ES-I3 (cell line): ENCODE results near the gene APBA3.

Source experiments
- H3K36me3 ChIP-seq: 2 replicates; pipeline ENCODE4 v1.6.1; 2013; ENCODE audit warnings: mild to moderate bottlenecking, low read length, control low read depth, moderate library complexity; ENCODE audit not compliant: insufficient read depth
- H3K4me1 ChIP-seq: 2 replicates; pipeline ENCODE4 v1.6.1; 2013; ENCODE audit warnings: mild to moderate bottlenecking, control low read depth, low read length; ENCODE audit not compliant: insufficient read depth
- H3K9ac ChIP-seq: 2 replicates; pipeline ENCODE4 v1.6.1; 2013; ENCODE audit warnings: low read depth, mild to moderate bottlenecking, low read length, moderate library complexity
- H3K9me3 ChIP-seq: 2 replicates; pipeline ENCODE4 v1.6.1; 2013; ENCODE audit warnings: mild to moderate bottlenecking, low read length, moderate library complexity; ENCODE audit not compliant: control insufficient read depth, insufficient read depth

Gene APBA3

GRCh38 chr19:3781603-3782002 is 20.1 kb upstream of the APBA3 start:
- H3K36me3 ChIP-seq, result peaks cover 4% of the 10 kb centered on the region; the same call in 1 of the 2 replicates
- H3K9me3 ChIP-seq, result peaks cover 15% of the 10 kb centered on the region

GRCh38 chr19:3780786-3781304 is 19.4 kb upstream of the APBA3 start:
- Histone ChIP-seq H3K4me1 (no peaks in the 10 kb centered on the region), H3K36me3 (peaks cover 4% of the 10 kb centered on the region; the same call in 1 of the 2 replicates), H3K9me3 (peaks cover 15% of the 10 kb centered on the region), H3K9ac (no peak overlapping the region)

More at GRCh38 chr19:3781603-3782002, 20.1 kb upstream of the APBA3 start:
- no peaks in the 10 kb centered on the region for H3K4me1 ChIP-seq
- no peak overlapping the region for H3K9ac ChIP-seq

- Histone ChIP-seq H3K9ac (no peak overlapping the region), H3K36me3 (peaks cover 4% of the 10 kb centered on the region; the same call in 1 of the 2 replicates), H3K9me3 (peaks cover 15% of the 10 kb centered on the region), H3K4me1 (no peaks in the 10 kb centered on the region)
These were observed 17.6 kb upstream of the APBA3 start for GRCh38 chr19:3778899-3779723.

- Histone ChIP-seq H3K4me1 (no peaks in the 10 kb centered on the region), H3K9ac (no peak overlapping the region)
These were observed 16.8 kb upstream of the APBA3 start for GRCh38 chr19:3778104-3778867.

GRCh38 chr19:3776479-3777040 is 15.1 kb upstream of the APBA3 start:
- no peaks in the 10 kb centered on the region for H3K4me1 ChIP-seq
- peaks cover 7% of the 10 kb centered on the region; the same call in 1 of the 2 replicates for H3K9me3 ChIP-seq
- no peak overlapping the region for H3K9ac ChIP-seq
- H3K36me3 ChIP-seq, result no peaks in the 10 kb centered on the region; the same call in 1 of the 2 replicates

More at GRCh38 chr19:3778104-3778867, 16.8 kb upstream of the APBA3 start:
- Histone ChIP-seq H3K36me3 (peaks cover 4% of the 10 kb centered on the region; the same call in 1 of the 2 replicates), H3K9me3 (peaks cover 15% of the 10 kb centered on the region)

- Histone ChIP-seq H3K9ac (no peak overlapping the region), H3K9me3 (peaks cover 1% of the 10 kb centered on the region; the same call in 1 of the 2 replicates), H3K36me3 (no peaks in the 10 kb centered on the region), H3K4me1 (no peaks in the 10 kb centered on the region)
These were observed 14.3 kb upstream of the APBA3 start for GRCh38 chr19:3775831-3776230.

- Histone ChIP-seq H3K4me1 (no peaks in the 10 kb centered on the region), H3K9me3 (no peaks in the 10 kb centered on the region), H3K9ac (no peak overlapping the region), H3K36me3 (no peaks in the 10 kb centered on the region)
These were observed 13.9 kb upstream of the APBA3 start for GRCh38 chr19:3775374-3775711.

GRCh38 chr19:3774621-3775373 is 13.3 kb upstream of the APBA3 start:
- H3K9ac ChIP-seq, result no peak overlapping the region
- H3K4me1 ChIP-seq, result no peaks in the 10 kb centered on the region
- no peaks in the 10 kb centered on the region for H3K9me3 ChIP-seq
- H3K36me3 ChIP-seq, result no peaks in the 10 kb centered on the region

GRCh38 chr19:3773814-3774515 is 12.5 kb upstream of the APBA3 start:
- Histone ChIP-seq H3K4me1 (no peaks in the 10 kb centered on the region), H3K9ac (no peak overlapping the region), H3K36me3 (no peaks in the 10 kb centered on the region), H3K9me3 (no peaks in the 10 kb centered on the region)

GRCh38 chr19:3771906-3772455 is 10.5 kb upstream of the APBA3 start, which contains the start of gene RAX2:
TSS of gene RAX2 (minus strand) at chr19:3772228. CDS start at chr19:3771742, 486 bp downstream.
- H3K4me1 ChIP-seq, result no peaks in the 10 kb centered on the region
- no peaks in the 10 kb centered on the region for H3K9me3 ChIP-seq
- no peak within 1 kb of the TSS for H3K9ac ChIP-seq
- H3K36me3 ChIP-seq, result no peaks in the 10 kb centered on the region

GRCh38 chr19:3771000-3771905 is 9.8 kb upstream of the APBA3 start:
- no peaks in the 10 kb centered on the region for H3K4me1 ChIP-seq
- H3K36me3 ChIP-seq, result no peaks in the 10 kb centered on the region
- H3K9ac ChIP-seq, result no peak overlapping the region
- no peaks in the 10 kb centered on the region for H3K9me3 ChIP-seq

- no peaks in the 10 kb centered on the region for H3K36me3 ChIP-seq
- no peaks in the 10 kb centered on the region for H3K9me3 ChIP-seq
- no peak overlapping the region for H3K9ac ChIP-seq
- no peaks in the 10 kb centered on the region for H3K4me1 ChIP-seq
These were observed 8.9 kb upstream of the APBA3 start for GRCh38 chr19:3770136-3770999.
